Measurements from ENCODE around the gene ACSL6.

ACSL6 gene, protein sequence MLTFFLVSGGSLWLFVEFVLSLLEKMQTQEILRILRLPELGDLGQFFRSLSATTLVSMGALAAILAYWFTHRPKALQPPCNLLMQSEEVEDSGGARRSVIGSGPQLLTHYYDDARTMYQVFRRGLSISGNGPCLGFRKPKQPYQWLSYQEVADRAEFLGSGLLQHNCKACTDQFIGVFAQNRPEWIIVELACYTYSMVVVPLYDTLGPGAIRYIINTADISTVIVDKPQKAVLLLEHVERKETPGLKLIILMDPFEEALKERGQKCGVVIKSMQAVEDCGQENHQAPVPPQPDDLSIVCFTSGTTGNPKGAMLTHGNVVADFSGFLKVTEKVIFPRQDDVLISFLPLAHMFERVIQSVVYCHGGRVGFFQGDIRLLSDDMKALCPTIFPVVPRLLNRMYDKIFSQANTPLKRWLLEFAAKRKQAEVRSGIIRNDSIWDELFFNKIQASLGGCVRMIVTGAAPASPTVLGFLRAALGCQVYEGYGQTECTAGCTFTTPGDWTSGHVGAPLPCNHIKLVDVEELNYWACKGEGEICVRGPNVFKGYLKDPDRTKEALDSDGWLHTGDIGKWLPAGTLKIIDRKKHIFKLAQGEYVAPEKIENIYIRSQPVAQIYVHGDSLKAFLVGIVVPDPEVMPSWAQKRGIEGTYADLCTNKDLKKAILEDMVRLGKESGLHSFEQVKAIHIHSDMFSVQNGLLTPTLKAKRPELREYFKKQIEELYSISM

DNA sequence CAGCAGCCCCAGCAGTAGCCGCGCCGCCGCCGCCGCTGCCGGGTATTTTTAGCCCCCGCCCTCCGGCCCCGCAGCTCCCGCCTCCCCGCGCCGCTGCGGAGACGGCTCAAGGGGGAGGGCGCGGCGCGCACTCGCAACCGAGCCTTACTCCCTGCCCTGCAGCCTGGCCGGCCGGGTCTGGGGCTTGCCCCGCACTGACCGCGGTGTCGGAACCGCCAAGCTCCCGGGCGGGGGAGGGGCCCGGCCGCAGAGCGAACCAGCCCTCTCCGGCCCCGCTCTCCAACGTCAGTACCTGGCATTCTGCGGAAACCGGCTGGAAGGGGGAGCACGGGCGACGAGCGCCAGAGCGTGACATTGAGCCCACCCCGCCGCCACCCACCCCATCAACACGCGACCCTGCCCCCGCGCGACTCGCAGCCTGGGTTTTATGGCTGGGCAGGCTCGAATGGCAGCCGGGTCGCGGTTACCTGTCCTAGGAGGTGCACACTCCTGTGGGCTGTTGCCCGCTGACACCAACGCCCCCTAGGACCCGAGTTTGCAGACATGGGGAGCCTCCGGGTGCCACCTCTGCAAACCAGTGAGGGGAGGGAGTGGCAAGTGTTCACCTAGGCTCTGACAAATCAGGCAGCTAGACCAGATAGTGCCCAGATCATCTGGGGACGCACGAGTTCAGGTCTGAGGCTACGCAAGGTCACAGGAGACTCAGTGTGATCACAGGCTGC is at the start of gene ACSL6:
Gene ACSL6, minus strand, starts transcription at position 37 of the 722 bp plus-strand sequence. CDS start 105 bp downstream, outside the sequence.
- no peak for DNase-seq (ENCODE audit: low read depth)
- TF ChIP-seq, protein P1, sequence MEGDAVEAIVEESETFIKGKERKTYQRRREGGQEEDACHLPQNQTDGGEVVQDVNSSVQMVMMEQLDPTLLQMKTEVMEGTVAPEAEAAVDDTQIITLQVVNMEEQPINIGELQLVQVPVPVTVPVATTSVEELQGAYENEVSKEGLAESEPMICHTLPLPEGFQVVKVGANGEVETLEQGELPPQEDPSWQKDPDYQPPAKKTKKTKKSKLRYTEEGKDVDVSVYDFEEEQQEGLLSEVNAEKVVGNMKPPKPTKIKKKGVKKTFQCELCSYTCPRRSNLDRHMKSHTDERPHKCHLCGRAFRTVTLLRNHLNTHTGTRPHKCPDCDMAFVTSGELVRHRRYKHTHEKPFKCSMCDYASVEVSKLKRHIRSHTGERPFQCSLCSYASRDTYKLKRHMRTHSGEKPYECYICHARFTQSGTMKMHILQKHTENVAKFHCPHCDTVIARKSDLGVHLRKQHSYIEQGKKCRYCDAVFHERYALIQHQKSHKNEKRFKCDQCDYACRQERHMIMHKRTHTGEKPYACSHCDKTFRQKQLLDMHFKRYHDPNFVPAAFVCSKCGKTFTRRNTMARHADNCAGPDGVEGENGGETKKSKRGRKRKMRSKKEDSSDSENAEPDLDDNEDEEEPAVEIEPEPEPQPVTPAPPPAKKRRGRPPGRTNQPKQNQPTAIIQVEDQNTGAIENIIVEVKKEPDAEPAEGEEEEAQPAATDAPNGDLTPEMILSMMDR (conservative IDR thresholded peaks at IDR 0.05; ENCODE audit: low read length) = no peak
- H3K4me3 ChIP-seq (ENCODE audit: low read length) = peak within 1 kb of the TSS; percentile 47

DNA sequence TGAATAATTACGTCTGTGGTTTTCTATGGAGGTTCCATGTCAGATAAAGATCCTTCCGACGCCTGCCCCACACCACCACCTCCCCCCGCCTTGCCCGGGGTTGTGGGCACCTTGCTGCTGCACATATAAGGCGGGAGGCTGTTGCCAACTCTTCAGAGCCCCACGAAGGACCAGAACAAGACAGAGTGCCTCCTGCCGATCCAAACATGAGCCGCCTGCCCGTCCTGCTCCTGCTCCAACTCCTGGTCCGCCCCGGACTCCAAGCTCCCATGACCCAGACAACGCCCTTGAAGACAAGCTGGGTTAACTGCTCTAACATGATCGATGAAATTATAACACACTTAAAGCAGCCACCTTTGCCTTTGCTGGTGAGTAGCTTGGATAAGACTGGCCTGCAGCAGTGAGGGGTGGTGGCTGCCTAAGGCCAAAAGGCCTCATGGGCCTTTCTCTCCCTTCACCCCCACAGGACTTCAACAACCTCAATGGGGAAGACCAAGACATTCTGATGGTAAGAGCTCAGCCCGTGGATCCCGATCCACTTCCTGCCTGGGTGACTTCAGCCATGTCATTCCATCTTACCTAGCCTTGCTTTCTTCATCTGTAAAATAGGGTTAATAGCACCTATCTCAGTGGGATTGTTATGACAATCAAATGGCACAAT is 49.2 kb upstream of the ACSL6 start, which contains the start of gene IL3:
Gene IL3, plus strand, starts transcription at position 155 of the 661 bp plus-strand sequence. Its CDS starts 52 bp downstream, at position 207.
- H3K4me3 ChIP-seq (ENCODE audit: low read length) = no peak within 1 kb of the TSS
- TF ChIP-seq, protein P1 (conservative IDR thresholded peaks at IDR 0.05; ENCODE audit: low read length) = no peak
- DNase-seq (ENCODE audit: low read depth) = no peak

DNA sequence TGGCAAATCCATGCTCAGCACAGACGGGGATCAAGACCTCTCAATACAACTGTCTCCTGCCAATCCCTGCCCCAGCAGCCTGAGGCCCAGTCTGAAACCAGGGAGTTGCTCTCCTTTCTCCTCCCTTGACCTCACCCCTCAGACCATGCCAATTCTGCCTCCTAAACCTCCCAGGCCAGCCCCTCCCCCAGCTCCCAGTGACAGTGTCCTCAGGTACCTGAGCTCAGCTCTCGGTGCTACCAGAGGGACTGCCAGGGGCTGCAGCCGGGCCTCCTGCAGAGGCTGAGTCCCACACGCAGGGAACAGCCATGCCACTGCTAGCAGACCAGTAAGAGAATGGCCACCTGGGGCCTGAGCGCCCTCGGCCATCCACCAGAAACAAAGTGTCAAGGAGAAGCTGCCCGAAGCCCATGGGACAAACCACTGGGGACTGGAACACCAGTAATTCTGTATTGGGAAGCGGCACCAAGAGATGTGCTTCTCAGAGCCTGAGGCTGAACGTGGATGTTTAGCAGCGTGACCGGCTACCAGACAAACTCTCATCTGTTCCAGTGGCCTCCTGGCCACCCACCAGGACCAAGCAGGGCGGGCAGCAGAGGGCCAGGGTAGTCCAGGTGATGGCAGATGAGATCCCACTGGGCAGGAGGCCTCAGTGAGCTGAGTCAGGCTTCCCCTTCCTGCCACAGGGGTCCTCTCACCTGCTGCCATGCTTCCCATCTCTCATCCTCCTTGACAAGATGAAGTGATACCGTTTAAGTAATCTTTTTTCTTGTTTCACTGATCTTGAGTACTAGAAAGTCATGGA is 48.4 kb upstream of the ACSL6 start:
- no peak for DNase-seq (ENCODE audit: low read depth)

DNA sequence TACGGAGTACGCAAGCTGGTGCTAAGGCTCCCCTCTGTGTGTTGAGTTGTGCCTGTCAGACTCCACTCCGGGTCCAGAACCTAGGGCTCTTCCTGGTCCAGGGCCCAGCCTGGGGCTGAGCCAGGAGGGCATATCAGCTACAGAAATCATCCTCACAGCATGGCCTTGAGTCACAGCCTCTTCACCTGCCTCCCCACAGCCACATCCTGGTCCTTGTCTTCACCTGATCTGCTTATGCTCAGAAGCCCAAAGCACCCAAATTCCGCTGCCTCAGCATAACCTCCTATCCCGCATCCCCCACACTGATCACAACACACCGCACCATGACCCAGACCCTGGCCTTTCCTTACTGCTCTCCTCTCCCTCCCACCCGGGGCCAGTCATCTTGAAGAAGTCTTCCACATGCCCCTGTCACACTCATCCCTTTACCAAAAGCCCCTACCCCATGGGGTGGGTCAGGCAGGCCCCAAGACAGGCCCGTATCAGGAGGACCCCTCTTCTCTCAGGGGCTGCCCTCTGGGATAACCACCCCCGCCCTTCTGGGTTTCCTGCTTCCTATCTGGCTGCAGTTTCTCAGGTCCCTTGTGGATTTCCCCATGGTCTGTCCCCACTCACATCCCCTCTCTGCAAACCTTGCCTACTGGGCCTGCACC is 47.7 kb upstream of the ACSL6 start:
- no peak overlapping the region for H3K4me3 ChIP-seq (ENCODE audit: low read length)
- DNase-seq (ENCODE audit: low read depth) = no peak
- TF ChIP-seq, protein P1 (conservative IDR thresholded peaks at IDR 0.05; ENCODE audit: low read length) = no peak

More for the DNA sequence above, 48.4 kb upstream of the ACSL6 start:
- no peak overlapping the region for H3K4me3 ChIP-seq (ENCODE audit: low read length)
- TF ChIP-seq, protein P1 (conservative IDR thresholded peaks at IDR 0.05; ENCODE audit: low read length) = no peak

DNA sequence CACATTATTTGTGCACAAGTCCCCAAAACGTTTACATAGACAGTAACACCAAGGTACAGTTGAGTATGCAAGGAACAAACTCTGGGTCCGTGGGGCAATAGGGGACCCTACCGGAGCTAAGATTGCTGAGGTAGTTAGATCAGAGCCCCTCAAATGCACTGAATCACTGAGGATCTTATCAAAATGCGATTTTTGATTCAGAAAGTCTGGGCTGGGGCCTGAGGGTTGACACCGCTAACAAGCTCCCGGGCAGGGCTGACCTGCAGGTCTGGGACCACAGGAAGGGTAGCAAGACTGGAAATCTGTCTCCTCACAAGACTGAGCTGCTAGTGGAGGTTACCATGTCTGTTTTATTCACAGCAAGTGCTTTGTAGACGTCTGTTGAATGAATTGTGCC is 47.2 kb upstream of the ACSL6 start:
- no peak for DNase-seq (ENCODE audit: low read depth)
- no peak overlapping the region for H3K4me3 ChIP-seq (ENCODE audit: low read length)
- TF ChIP-seq, protein P1 (conservative IDR thresholded peaks at IDR 0.05; ENCODE audit: low read length) = no peak

Measured in AG10803 (cell line).